Endothelial cell of umbilical vein (primary cell): ENCODE results near the gene CACNB4.

ENCODE experiments used
- CTCF ChIP-seq, 2 donors: IDR thresholded peaks; 1 replicate in 1 of 2; 2 replicates in 1 of 2; pipeline ENCODE4 v1.5.1; 2011; ENCODE audit warnings: low read length in 2 of 2, mild to moderate bottlenecking in 2 of 2, moderate library complexity in 2 of 2, control low read depth in 1 of 2, inconsistent platforms in 1 of 2, low read depth in 1 of 2; ENCODE audit not compliant: insufficient read depth in 1 of 2; ENCODE audit errors: extremely low read depth in 1 of 2
- MAX ChIP-seq: IDR thresholded peaks from 2 replicates; pipeline ENCODE4 v1.6.1; 2011; ENCODE audit not compliant: insufficient read depth, insufficient read length
- POLR2AphosphoS5 ChIP-seq: IDR thresholded peaks from 2 replicates; pipeline ENCODE4 v1.6.1; 2012; ENCODE audit warnings: low read depth, mild to moderate bottlenecking, control low read depth, low read length, moderate library complexity; ENCODE audit not compliant: insufficient read depth

- TF ChIP-seq CTCF (IDR thresholded peaks at IDR 0.05; ENCODE audit: extremely low read depth in 1 of 2, insufficient read depth in 1 of 2, low read depth in 1 of 2, low read length in 2 of 2) (no peak), MAX (no peak), POLR2AphosphoS5 (no peak)
These were observed 27.8 kb upstream of the CACNB4 start for GRCh38 chr2:152126664-152127063.
